GM12801 (cell line): ENCODE results near the gene ACVRL1.

Source experiments
- TF ChIP-seq, protein P1 (sequence below): IDR thresholded peaks from one replicate; pipeline ENCODE4 v1.5.1; 2011; ENCODE audit warnings: control low read depth; ENCODE audit not compliant: insufficient read length; ENCODE audit errors: extremely low read depth

ACVRL1 gene

DNA sequence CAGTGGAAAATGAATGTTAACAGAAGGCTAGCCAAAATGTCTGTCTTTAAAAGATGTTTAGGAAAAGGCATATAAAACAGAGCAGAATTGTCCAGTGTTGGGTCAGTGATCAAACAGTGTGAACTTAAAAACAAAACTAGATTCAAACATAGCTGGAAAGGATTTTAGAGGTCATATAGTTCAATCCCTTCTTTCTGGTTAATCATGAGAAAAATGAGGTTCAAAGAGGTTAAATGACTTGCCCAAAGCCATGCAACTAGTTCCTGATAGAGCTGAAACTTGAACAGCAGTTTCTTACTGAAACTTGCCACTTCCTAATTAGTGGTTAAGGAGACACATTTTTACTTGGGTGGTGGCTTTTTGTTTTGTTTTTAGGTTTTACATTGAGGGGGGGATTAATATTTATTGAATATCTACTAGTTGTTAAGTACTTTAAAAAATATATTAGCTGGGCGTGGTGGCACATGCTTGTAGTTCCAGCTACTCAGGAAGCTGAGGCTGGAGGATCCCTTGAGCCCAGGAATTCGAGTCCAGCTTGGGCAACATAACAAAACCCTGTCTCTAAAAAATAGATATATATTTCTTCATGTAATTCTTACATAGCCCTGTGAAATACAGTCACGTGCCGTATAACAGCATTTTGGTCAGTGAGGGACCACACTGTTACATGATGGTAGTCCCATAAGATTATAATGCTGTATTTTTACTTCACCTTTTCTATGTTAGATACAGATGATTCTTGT lies 64.5 kb downstream of the ACVRL1 start:
- TF ChIP-seq, protein P1, sequence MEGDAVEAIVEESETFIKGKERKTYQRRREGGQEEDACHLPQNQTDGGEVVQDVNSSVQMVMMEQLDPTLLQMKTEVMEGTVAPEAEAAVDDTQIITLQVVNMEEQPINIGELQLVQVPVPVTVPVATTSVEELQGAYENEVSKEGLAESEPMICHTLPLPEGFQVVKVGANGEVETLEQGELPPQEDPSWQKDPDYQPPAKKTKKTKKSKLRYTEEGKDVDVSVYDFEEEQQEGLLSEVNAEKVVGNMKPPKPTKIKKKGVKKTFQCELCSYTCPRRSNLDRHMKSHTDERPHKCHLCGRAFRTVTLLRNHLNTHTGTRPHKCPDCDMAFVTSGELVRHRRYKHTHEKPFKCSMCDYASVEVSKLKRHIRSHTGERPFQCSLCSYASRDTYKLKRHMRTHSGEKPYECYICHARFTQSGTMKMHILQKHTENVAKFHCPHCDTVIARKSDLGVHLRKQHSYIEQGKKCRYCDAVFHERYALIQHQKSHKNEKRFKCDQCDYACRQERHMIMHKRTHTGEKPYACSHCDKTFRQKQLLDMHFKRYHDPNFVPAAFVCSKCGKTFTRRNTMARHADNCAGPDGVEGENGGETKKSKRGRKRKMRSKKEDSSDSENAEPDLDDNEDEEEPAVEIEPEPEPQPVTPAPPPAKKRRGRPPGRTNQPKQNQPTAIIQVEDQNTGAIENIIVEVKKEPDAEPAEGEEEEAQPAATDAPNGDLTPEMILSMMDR, result no peak

DNA sequence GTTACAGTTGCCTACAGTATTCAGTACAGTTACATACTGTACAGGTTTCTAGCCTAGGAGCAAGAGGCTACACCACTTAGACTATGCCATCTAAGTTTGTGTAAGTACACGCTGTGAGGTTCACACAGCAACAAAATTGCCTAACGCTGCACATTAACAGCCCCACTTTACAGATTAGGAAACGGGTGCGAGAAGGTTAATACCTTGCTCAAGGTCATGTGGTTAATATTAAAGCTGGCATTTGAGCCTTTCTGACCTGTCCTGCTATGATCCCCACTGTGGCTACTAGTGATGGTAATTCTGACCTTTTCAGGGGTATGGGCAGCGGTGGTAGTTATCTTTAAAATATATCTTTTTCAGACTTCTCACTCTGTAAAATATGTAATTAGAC lies 65.1 kb downstream of the ACVRL1 start:
- TF ChIP-seq, protein P1, result no peak

DNA sequence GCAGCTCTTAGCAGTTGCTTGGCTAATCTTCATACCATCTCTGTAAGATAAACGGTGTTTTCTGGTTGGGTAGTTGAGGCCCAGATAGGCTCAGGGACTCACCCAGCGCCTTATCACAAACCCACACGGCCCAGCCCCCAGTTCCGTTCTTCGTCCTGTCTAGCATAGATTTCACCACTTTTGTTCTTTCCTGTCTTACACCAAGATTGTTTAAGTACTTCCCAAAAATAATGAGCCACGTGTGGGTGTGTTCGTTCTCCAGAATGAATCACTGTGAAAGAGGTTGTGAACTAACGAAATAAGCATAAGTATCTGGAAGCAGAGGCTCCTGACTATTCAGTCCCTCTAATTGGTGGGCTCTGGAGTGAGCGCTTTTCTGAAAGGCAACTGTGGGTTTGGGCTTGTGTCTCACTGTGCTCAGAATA lies 65.6 kb downstream of the ACVRL1 start:
- TF ChIP-seq, protein P1, result no peak
